HFFc6 (cell line): ENCODE data around the gene FYN. TPM values are rescaled to one million over a fixed set of nuclear protein-coding genes. Genes with fewer than 3 reads are reported as not detected.

Experiments
- DNase-seq: peaks from one replicate; pipeline ENCODE4 v3.0.0-alpha.2; 2018
- H3K27ac Mint-ChIP-seq: 2 replicates; pipeline ENCODE4 v1.8.0; 2020; ENCODE audit warnings: mild to moderate bottlenecking, mixed read lengths
- H3K27me3 Mint-ChIP-seq: 2 replicates; pipeline ENCODE4 v1.8.0; 2021; ENCODE audit warnings: mild to moderate bottlenecking, moderate library complexity, mixed read lengths; ENCODE audit not compliant: insufficient read depth
- H3K36me3 Mint-ChIP-seq: 2 replicates; pipeline ENCODE4 v1.8.0; 2021; ENCODE audit warnings: low read depth, mixed read lengths
- H3K4me1 Mint-ChIP-seq: 2 replicates; pipeline ENCODE4 v1.8.0; 2020; ENCODE audit warnings: low read depth, mixed read lengths
- H3K4me3 Mint-ChIP-seq: 2 replicates; pipeline ENCODE4 v1.8.0; 2020; ENCODE audit warnings: mild to moderate bottlenecking, moderate library complexity, mixed read lengths
- H3K9me3 Mint-ChIP-seq: 2 replicates; pipeline ENCODE4 v1.8.0; 2020; ENCODE audit warnings: mild to moderate bottlenecking, mixed read lengths
- total RNA-seq, 6 experiments: library from RNA; stranded (reverse); fragmentation: NEBNext Ultra II Directional; extraction: Animal tissue kit (Norgen Biotek cat#: 25700); gene quantifications; 2 replicates in 1 of 6; 3 replicates in 5 of 6; pipeline ENCODE4 v1.2.3, GENCODE V29; 2021
- TF ChIP-seq, protein P1 (sequence below): fragments of 200-600 bp; sonication (generic); IDR thresholded peaks from 2 replicates; pipeline ENCODE4 v1.5.0; 2021; ENCODE audit warnings: antibody characterized with exemption, mild to moderate bottlenecking

Gene FYN
- total RNA-seq, 6 experiments from 2014 or later = 41.5 to 59.9 (median 49.7) TPM

DNA sequence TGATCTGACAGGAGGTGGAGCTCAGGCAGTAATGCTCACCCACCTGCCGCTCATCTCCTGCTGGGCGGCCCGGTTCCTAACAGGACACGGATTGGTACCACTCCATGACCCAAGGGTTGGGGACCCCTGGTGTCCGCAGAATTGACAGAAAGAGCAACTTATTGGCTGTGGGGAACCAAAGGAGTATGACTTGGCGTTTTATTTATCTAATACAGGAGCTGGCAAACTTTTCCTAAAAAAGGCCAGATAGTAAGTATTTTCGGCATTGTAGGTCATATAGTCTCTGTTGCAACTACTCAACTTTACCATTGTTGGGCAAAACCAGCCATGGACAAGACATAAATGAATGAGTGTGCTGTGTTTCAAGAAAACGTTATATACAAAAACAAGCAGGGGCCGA, 223.2 kb downstream of the FYN start:
- peaks cover 12% of the 10 kb centered on the region for H3K4me1 Mint-ChIP-seq
- no peaks in the 10 kb centered on the region for H3K9me3 Mint-ChIP-seq
- no peak overlapping the region for H3K27ac Mint-ChIP-seq
- H3K4me3 Mint-ChIP-seq = no peak overlapping the region
- TF ChIP-seq, protein P1, sequence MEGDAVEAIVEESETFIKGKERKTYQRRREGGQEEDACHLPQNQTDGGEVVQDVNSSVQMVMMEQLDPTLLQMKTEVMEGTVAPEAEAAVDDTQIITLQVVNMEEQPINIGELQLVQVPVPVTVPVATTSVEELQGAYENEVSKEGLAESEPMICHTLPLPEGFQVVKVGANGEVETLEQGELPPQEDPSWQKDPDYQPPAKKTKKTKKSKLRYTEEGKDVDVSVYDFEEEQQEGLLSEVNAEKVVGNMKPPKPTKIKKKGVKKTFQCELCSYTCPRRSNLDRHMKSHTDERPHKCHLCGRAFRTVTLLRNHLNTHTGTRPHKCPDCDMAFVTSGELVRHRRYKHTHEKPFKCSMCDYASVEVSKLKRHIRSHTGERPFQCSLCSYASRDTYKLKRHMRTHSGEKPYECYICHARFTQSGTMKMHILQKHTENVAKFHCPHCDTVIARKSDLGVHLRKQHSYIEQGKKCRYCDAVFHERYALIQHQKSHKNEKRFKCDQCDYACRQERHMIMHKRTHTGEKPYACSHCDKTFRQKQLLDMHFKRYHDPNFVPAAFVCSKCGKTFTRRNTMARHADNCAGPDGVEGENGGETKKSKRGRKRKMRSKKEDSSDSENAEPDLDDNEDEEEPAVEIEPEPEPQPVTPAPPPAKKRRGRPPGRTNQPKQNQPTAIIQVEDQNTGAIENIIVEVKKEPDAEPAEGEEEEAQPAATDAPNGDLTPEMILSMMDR = no peak
- H3K36me3 Mint-ChIP-seq = no peaks in the 10 kb centered on the region
- no peaks in the 10 kb centered on the region for H3K27me3 Mint-ChIP-seq
- no peak for DNase-seq

GRCh38 chr6:111648100-111648499, 225.2 kb downstream of the FYN start:
- Mint-ChIP-seq H3K4me3 (no peak overlapping the region), H3K36me3 (no peaks in the 10 kb centered on the region), H3K9me3 (no peaks in the 10 kb centered on the region), H3K27me3 (no peaks in the 10 kb centered on the region; the same call in 1 of the 2 replicates), H3K27ac (no peak overlapping the region), H3K4me1 (peaks cover under 1% of the 10 kb centered on the region; the same call in 1 of the 2 replicates)
- TF ChIP-seq, protein P1 = no peak
- no peak for DNase-seq

GRCh38 chr6:111646942-111647341, 226.3 kb downstream of the FYN start:
- DNase-seq = peak; percentile 19
- Mint-ChIP-seq H3K4me3 (no peak overlapping the region), H3K27ac (no peak overlapping the region; the same call in 1 of the 2 replicates), H3K4me1 (peaks cover 6% of the 10 kb centered on the region), H3K36me3 (no peaks in the 10 kb centered on the region), H3K27me3 (no peaks in the 10 kb centered on the region; the same call in 1 of the 2 replicates), H3K9me3 (no peaks in the 10 kb centered on the region)
- TF ChIP-seq, protein P1 = no peak

GRCh38 chr6:111646034-111646433, 227.2 kb downstream of the FYN start:
- no peaks in the 10 kb centered on the region for H3K9me3 Mint-ChIP-seq
- H3K36me3 Mint-ChIP-seq = no peaks in the 10 kb centered on the region
- no peak overlapping the region for H3K4me3 Mint-ChIP-seq
- H3K27me3 Mint-ChIP-seq = no peaks in the 10 kb centered on the region; the same call in 1 of the 2 replicates
- H3K27ac Mint-ChIP-seq = no peak overlapping the region
- TF ChIP-seq, protein P1 = no peak
- peaks cover 6% of the 10 kb centered on the region for H3K4me1 Mint-ChIP-seq
- DNase-seq = no peak

- Mint-ChIP-seq H3K4me1 (peaks cover 6% of the 10 kb centered on the region), H3K4me3 (no peak overlapping the region), H3K9me3 (no peaks in the 10 kb centered on the region), H3K27ac (no peak overlapping the region), H3K27me3 (no peaks in the 10 kb centered on the region; the same call in 1 of the 2 replicates), H3K36me3 (no peaks in the 10 kb centered on the region)
- TF ChIP-seq, protein P1 = peak; percentile 22
- DNase-seq = no peak
Observed at GRCh38 chr6:111644893-111645430, 228.3 kb downstream of the FYN start.
